MM.1S (cell line): Measurements from ENCODE around the gene HIPK4.

Experiments used
- EZH2 ChIP-seq: fragments of 300-600 bp; sonication (generic); optimal IDR thresholded peaks from 2 replicates; pipeline ENCODE3; 2017; ENCODE audit warnings: low read depth, mild to moderate bottlenecking, antibody characterized with exemption, low read length, mixed read lengths
- EZH2phosphoT487 ChIP-seq: fragments of 300-600 bp; sonication (generic); IDR thresholded peaks from 2 replicates; pipeline ENCODE4 v1.6.1; 2018; ENCODE audit warnings: antibody characterized with exemption, low read length
- TF ChIP-seq, protein P1 (sequence below): fragments of 300-600 bp; sonication (generic); IDR thresholded peaks from 2 replicates; pipeline ENCODE4 v1.5.1; 2016; ENCODE audit warnings: antibody characterized with exemption, low read length, mixed read lengths

DNA sequence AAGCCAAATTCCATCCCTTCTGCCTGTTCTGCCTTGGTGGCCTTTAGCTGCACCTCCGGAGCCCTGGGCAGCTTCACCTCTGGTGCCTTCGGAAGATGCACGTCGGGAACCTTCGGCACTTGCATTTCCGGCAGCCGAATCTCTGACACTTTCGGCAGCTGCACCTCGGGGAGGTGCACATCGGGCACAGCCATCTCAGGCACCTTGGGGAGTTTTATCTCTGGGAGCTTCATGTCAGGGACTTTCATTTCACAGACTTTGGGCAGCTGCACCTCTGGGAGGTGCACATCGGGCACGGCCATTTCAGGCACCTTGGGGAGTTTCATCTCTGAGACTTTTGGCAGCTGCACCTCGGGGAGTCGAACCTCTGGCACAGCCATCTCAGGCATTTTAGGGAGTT is 6.0 kb upstream of the HIPK4 start:
- TF ChIP-seq, protein P1, sequence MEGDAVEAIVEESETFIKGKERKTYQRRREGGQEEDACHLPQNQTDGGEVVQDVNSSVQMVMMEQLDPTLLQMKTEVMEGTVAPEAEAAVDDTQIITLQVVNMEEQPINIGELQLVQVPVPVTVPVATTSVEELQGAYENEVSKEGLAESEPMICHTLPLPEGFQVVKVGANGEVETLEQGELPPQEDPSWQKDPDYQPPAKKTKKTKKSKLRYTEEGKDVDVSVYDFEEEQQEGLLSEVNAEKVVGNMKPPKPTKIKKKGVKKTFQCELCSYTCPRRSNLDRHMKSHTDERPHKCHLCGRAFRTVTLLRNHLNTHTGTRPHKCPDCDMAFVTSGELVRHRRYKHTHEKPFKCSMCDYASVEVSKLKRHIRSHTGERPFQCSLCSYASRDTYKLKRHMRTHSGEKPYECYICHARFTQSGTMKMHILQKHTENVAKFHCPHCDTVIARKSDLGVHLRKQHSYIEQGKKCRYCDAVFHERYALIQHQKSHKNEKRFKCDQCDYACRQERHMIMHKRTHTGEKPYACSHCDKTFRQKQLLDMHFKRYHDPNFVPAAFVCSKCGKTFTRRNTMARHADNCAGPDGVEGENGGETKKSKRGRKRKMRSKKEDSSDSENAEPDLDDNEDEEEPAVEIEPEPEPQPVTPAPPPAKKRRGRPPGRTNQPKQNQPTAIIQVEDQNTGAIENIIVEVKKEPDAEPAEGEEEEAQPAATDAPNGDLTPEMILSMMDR, result no peak
- TF ChIP-seq EZH2phosphoT487, result no peak
- no peak for TF ChIP-seq EZH2
